ENCODE data around the gene EMP1.

EMP1 gene, protein sequence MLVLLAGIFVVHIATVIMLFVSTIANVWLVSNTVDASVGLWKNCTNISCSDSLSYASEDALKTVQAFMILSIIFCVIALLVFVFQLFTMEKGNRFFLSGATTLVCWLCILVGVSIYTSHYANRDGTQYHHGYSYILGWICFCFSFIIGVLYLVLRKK

DNA sequence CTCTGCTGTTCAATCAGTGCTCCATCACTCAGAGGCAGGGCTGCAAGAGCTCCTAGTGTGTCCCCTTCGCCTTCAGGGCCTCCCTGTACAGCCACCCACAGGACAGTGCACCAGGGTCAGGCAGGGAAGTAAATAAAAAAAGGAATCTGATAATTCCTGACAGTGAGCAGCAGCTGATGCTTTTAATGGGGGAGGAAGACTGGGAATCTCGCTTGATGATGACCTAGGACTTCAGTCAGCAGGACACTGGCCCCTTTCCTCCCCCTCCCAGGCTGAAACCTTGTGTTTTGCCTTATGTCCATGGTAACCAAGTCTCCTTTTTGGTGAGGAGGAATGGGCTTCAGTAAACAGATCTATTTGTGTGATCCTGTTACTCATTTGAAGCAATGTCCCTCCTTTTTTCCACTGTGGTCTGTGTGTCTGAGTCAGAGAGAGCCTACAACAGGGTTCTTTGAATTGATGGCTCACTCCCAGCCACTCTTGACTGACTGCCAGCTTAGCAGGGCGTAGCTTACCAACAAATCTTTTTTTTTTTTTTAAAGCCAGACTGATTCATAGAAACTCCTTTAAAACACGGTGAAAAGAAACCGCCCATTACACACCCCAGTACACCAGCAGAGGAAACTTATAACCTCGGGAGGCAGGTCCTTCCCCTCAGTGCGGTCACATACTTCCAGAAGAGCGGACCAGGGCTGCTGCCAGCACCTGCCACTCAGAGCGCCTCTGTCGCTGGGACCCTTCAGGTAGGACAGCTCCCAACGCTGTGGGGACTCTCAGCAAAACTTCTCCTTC, at the start of gene EMP1:
TSS of gene EMP1 (plus strand) at position 597 of the 792 bp plus-strand sequence. CDS start 14,785 bp downstream, outside the sequence.
- peak; percentile 43 to 79 for DNase-seq (ENCODE audit: low read depth in 2 of 2)

DNA sequence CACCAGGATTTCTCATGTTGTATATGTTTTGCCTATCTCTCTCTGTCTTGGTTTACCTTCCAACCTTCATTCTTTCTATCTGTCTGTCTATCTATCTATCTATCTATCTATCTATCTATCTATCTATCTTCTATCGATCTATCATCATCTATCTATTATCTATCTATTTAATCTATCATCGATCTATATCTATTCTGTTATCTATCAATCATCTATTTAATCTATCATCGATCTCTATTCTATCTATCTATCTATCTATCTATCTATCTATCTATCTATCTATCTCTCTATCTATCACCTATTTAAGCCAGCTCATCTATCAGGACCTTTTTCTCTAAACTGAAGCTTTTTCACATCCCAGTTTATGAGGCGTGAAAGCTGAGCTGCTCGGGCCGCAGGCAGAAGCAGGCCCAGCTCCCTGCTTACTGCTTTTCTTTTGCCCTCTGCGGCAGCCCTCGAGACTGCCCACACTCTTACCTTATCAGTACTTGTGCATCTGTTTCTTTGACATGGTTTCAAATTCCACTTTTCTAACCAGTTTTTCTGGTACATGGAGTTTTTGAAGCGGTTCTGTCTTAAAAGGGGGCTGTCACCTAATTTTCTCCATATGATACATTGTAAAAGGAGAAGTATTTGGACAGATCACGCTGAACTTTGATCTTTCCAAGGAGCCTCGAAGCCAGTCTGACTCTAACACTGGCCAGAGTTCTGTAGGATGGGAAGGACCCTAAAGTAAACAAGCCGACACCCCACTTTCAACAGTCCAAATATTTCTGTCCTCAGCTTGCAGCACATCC, 48.6 kb upstream of the EMP1 start:
- DNase-seq (ENCODE audit: low read depth in 2 of 2) = no peak

DNA sequence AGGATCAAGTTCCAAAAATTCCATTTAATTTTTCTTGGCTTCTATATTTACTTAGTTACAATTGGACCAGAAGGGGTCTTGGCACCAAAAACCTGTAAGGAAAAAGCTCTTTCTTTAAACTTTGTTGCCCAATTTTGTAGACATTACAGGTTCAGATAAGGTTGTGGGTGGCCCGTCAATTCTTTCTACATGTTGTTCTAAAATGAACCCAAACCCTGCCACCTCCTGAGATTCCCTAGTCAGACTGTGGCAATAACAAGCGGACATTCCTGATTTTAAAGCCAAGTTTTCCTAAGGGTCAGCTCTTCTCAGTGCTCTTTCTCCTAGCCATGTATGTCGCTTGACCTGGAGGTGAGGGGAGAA, 48.1 kb upstream of the EMP1 start:
- DNase-seq (ENCODE audit: low read depth in 2 of 2) = no peak

DNA sequence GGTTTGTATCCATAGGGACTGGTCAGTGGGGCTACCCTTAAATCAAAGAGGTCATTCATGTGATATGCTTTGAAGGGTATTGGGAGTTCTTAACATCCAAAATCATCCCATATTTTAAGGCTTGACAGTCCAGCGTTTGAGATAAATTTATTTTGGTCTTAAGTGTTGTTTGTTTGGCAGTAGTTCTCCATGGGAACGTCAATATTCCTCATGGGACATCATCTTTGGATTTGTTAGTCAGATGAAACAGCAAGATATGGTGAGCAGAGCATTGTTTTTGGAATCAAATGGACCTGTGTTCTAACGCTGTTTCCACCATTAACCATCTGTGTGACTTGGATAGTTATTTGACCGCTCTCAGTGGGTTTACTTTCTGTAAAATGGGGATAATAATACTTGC, 47.1 kb upstream of the EMP1 start:
- DNase-seq (ENCODE audit: low read depth in 2 of 2) = no peak

DNA sequence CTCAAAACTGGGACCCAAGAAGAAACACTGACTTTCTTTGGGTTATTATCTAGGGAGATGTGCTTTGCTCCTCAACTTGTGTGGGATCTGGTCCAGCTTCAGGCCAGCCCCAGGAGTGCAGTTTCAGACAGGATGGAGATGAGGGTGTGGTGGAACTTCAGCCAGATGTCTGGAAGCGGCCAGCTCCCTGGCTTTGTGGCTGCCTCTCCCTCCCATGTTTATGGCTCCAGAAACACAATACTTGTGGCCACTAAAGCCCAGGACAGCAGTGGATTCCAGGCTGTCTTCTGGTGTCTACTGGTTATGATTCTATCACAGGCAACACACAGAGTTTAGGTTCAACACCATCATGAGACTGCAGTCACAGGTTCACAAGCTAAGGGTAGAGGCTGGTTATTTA, 44.2 kb upstream of the EMP1 start:
- no peak for DNase-seq (ENCODE audit: low read depth in 2 of 2)

DNA sequence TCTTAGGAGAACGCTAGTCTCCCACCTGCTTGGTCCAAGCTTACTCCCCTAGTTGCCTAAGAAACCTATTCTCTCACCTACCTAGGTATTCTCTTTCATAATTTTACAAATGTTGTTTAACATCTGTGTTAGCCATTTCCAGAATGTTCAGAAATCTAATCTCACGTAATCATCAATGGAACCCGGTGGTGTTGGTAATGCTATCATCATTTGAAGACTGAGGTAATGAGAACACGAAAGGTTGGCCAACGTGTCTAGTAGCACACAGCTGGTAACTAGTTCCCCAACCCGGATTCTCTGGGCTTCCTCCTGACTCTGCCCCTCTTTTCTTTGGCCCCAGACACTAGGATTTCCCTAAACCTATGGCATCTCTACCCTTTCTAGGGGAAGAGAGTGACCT, 43.8 kb upstream of the EMP1 start:
- DNase-seq (ENCODE audit: low read depth in 2 of 2) = no peak

DNA sequence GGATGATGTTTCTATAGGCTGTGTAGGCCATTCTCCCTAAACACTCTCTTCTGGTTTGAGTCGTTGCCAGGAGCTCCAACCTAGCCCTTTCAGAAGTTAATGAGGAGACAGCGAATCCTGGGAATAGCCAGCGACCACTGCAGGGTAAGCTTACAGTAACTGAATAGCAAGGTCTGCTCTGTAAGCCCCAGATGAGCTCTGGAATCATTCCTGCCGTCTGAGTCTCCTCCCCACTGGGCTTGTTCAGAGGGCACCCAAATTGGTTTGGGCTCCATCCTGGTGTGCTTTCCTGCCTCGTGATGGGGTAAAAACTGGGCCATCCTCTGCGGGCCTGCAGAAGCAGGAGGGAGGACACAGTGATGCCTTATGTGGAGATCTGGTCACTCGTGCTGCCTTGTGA, 43.3 kb upstream of the EMP1 start:
- no peak for DNase-seq (ENCODE audit: low read depth in 2 of 2)

DNA sequence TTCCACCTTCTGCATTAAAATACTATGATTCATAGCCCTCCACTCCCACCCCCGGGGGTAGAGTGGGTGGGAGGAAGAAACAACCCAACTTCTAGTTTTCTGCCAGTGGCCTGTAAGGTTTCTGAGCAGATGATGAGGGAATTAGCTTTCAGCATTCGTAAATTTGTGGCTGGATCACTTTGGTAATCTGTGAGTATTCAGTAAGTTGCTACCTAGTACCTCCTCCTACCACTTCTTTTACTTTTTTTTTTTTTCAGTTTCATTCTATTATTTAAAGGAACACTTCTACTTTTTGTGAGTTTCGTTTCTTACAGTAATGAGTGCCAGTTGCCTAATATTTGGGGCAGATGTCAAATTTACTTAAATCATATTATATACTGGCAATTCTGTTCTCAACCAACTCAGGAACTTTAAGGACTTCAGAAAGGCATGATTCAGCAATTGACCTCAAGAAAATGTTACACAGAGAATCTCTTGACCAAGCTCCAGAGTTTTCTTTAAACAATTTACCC, 42.4 kb upstream of the EMP1 start:
- no peak for DNase-seq (ENCODE audit: low read depth in 2 of 2)

DNA sequence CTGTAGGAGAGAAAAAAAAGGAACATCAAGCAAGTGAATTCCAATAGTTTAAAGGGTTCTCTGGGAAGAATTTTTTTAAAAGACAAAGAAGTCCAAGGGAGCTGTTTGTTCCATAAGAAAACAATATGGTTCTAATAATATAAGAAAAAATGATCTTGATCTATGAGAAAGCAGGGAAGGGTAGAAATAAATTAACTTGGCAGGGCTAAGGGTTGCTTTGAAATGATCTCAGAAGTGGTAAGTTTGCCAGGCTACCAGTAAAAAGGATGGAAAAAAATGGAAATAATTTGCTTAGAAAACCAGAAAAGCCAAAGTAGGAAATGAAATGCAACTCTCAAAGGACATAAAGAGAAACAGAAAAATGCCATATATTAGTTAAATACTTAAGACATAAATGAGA, 41.7 kb upstream of the EMP1 start:
- DNase-seq (ENCODE audit: low read depth in 2 of 2) = no peak

DNA sequence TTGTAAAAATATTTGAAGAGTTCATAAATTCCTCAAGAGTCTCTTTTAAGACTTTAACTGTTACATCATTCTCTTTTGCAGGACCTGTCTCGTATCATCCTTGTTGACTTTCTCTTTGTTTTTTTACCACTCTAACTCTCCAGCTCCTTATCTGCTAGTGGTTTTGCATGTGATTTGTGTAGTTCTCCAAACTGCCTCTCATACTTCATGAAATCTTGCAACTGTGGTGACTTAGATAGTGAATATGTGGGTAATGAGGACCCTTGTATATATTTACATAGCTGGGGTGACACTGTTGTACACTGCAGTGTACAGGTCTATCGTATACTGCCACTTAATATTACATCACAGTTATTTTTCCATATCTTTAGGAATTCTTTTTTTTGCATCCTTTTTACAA, 40.2 kb upstream of the EMP1 start:
- no peak for DNase-seq (ENCODE audit: low read depth in 2 of 2)

DNA sequence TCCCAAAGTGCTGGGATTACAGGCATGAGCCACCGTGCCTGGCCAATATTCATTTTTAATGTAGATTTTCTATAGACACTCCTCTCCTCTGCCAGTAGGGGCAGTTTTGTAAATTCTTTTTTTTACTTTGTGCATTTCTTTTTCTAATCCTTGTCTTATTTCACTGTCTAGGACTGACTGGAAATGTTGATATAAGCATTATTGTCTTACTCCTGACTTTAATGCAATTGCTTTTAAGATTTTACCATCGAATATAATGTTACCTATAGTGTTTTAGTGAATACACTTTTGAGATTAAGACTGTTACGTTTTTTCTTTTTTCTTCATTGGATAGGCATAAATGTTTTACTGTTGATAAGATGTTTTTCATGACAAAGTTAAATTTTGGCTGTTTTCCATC, 35.4 kb upstream of the EMP1 start:
- no peak for DNase-seq (ENCODE audit: low read depth in 2 of 2)

DNA sequence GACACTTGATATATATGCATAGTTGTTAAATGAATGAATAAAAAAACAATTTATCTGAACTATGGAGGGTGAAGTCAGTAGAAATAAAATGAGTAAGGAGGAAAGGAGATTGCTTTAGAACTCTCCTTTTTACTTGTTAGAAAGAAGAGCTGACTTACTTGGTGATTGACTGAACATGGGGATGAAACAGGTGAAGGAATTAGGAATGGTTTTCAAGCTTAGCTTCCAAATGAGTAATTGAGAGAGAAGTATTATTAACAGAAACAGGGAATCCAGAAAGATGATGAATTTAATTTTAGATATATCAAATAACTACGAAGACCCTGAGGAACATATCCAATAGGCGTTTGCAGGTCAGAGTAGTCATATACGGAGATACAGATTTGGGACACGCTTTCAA, 33.6 kb upstream of the EMP1 start:
- DNase-seq (ENCODE audit: low read depth in 2 of 2) = no peak

DNA sequence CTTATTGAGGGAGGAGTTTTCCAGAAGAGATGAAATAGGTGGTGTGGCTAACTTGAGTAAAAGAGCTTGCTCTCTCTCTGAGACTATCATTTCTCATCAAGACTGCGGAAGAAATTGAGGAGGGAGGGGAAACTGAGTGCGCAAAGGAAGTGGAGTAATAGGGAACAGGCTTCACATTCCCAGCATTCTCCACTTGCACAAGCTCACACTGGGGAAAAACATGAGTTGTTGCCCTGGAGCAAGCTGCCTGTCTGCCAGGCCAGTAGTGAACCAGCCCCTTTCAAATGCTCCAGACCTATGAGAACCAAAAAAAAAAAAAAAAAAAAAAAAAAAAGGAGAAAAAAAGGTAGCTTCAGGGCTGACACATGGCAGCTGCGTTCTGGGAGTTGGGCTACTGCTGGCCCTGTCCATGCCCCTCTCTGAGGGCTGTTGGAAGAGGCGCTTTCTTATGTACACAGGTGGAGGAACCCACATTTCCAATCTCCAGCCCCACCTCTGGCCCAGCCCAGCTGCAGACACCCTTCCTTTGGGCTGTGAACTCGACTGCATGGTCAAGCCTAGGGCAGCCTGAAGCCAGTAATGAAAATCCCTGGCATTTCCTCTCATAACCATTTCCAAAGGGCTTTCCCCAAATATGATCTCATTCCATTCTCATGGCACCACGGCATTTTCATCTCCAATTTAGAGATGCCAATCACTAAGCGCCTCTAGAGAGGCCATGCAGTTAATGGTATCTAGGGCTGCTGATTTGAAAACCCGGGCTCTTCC, 32.5 kb upstream of the EMP1 start:
- no peak for DNase-seq (ENCODE audit: low read depth in 2 of 2)

DNA sequence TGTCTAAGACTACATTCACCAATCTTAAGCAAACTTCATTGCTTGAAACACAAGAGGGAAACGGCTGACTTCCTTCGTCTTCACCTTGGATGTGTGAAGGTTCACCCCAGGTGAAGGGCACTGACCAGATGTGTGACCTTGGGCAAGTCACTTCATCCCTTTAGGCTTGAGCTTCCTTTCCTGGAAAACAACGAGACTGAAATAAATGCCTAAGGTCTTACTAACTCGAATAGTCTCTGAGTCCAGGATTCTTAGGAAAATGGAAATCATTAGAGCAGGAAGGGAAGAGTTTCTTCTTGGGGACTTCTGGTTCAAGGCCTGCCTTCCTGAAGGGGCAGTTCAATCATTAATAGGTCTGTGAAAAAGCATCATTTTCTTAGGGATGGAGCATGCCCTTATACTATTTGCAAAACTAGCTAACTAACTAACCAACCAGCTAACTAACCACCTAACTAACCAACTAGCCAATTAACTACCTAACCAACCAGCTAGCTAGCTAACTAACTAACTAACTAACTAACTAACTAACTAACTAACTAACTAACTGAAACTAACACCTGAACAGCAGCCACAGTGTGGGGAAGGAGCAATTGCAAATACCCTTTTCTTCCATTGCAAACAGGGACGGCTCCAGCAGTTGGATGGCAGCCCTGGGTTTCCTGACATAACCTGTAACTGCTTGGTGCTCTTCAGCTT, 31.5 kb upstream of the EMP1 start:
- no peak for DNase-seq (ENCODE audit: low read depth in 2 of 2)

DNA sequence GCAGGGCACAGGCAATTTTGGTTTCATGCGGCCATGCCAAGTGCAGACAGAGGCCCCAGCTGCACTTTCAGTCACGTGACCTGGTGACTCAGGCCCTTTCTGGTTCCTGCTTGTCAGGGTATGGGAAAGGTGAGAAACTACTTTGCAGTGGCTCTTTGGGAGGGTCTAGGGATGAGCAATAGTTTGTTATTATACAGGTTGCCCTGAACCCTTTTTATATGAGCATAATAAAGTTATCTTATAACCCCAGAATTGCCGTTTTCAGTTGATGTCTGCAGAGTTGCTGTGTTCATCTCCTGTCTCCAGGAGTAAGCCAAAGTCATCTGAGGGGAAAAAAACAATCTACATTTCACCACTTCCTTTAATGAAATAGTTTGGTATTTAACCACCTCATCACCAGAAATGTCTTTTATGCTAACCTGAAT, 30.9 kb upstream of the EMP1 start:
- peak; percentile 49 to 61 for DNase-seq (ENCODE audit: low read depth in 2 of 2)

DNA sequence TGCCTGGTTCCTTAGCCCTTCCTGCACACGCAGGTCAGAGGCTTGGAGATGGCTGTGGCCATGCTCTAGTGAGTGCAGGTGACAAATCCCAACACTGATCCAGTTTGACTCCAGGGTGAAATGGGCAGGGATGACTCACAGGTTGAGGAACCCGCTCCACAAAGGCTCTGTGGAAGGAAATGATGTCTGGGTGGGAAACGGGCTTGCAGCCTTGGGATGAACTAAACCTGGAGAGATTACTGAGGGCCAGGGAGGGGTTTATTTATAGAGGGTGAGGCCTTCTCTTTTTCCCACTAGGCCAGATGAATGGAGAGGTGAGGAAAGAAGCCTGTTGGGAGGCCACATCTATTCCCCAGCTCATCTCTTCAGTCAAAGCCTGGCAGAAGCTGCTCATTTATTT, 29.3 kb upstream of the EMP1 start:
- no peak for DNase-seq (ENCODE audit: low read depth in 2 of 2)

DNA sequence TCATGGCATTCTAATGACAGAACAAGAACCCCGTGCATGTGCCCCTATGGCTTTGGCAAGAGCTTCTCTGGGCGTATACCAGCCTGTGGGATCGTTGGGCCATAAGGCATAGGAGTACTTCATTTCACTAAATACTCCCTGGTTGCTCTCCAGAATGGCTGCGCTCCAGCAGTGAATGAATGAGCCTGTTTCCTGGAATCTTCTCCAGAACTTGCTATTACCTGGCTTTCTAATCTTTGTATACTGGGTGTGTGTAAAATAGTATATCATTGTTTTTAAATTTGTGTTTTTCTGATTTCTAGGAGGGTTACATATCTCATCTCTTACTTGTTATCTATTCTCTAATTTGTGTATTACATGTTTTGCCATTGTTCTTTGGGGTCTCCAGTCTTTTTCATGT, 28.6 kb upstream of the EMP1 start:
- DNase-seq (ENCODE audit: low read depth in 2 of 2) = no peak

DNA sequence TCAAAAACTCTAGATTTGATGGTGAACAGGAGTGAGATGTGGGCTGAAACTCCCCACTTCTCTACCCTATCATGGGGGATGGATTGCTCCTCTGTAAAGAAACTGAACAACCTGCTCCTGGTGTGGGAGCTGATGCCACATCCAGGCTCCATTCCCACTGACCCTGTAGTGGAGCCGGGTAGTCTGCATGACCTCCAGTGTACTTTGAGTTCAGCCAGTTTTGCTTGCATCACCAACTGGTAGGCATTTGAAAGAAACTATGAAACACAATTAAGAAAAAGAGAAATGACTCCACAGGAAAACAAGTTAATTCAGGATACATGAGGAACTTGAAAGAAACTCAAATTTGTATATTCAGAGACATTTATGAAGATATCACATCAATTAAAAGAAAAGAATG, 27.3 kb upstream of the EMP1 start:
- no peak for DNase-seq (ENCODE audit: low read depth in 2 of 2)

DNA sequence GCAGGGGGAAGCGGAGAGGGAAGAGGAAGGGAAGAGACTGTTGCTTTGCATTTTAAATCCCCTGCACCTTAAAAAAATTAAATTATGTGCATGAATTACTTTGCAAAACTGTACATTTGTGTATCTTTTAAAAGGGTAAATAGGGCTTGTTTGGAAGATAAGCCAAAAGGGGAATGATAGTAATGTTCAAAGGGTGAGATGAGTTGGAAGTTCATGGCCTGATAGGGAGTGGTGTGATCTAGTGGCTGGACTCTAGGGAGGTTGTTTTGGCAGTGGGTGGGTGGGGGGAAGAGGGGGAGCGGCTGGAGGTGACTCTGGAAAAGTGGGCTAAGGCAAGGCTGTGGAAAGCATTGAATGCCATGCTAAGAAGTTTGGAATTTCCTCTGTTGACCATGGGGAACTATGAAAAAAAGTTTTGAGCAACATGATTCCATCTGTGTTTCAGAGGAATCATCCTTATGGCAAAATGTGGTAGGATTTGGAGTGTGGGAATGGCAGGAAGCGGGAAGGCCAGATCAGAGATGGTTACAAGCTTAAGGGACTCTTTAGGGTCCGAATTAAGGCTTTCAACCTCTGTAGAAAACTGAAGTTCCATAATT, 25.5 kb upstream of the EMP1 start:
- no peak for DNase-seq (ENCODE audit: low read depth in 2 of 2)

DNA sequence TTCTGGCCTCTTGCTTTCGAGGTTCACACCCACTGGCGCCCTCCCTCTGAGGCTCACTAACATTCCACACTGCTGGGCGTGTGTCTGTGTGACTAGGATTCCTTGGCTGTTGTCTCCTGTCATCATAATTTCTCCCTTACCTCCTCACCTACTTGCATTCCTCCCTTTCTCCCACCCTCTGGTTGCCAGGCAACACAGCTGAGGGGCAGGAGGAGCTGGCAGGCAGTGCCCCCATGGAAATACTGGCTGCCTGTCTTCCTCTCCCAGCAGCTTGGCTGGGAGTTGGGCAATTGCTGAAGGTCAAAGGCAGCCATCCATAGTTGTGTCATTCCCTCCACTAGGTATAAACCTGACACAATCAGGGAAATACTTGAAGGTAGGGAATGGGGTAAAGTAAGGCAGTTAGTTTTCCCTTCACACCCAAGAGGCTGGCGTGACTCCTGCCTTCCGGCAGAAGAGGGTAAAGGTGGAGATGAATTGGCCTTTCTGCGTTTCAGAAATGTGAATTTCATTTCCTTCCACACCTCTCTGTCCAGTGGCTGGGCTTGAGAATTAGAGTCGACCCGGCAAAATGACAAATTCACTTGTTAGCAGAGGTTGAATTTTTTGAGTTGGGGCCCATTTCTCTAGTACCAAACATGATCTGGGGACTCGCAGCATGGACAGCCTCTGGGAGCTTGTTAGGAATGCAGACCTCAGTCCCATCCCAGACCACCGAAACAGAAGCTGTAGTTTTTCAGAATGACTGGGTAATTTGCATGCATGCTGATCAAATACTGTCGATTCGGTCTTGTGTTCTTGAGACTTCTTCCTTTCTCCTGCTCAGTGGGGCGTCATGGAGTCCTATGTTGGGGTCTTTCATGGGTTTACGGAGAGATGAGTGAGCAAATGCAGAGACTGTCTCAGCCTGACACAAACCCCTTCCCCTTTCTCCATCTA, 24.3 kb upstream of the EMP1 start:
- no peak for DNase-seq (ENCODE audit: low read depth in 2 of 2)
